Measurements from ENCODE around the gene TANK.

The TANK gene, protein sequence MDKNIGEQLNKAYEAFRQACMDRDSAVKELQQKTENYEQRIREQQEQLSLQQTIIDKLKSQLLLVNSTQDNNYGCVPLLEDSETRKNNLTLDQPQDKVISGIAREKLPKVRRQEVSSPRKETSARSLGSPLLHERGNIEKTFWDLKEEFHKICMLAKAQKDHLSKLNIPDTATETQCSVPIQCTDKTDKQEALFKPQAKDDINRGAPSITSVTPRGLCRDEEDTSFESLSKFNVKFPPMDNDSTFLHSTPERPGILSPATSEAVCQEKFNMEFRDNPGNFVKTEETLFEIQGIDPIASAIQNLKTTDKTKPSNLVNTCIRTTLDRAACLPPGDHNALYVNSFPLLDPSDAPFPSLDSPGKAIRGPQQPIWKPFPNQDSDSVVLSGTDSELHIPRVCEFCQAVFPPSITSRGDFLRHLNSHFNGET

DNA sequence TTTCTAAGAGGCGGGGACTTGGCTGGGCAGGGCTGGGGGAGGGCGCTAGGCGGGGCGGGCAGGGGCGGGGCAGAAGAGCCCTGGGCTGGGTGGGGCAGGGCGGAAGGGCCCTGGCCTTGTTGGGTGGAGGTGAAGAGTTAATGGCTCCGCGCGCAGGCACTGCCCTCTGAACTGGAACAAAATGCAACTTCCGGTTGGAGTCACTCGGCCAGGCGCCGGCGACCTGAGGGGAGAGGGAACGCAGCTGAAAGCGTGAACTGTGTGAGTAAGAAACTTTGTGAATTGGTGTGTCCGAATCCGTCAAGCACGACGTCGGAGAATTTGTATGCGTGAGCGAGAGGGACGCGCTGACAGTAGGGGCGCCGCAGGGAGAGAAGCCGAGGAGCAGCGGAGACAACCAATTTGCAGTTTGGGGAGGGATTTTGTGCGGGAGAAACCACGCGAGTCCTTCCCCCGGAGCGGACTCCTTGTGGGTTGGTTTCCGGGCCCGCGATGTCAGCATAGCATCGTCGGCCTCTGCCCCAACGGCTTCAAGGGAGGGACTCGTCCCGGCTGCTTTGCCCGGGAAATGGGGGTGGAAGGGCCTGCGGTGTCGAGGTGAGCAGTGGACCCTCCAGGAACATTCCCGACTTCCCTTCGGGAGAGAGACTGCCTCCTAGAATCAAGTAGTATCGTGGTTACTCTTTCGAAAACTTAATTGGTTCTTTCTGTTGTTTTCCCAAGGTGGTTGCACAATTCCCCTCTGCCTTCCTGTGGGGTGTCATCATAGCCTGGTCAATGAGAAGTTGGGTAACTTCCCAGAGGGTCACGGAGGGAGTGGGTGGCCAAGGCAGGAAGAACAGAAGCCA, at the start of gene TANK:
Gene TANK, plus strand, starts transcription at position 203 of the 848 bp plus-strand sequence. CDS start 19,235 bp downstream, outside the sequence.
- Histone ChIP-seq H3K36me3 (ENCODE audit: control insufficient read depth in 2 of 2, insufficient read depth in 2 of 2, low read length in 2 of 2) (peaks cover 10 to 12% of the 10 kb centered on the region in 2 donors), H3K4me3 (ENCODE audit: low read length in 2 of 2) (peak within 1 kb of the TSS; percentile 95 to 99), H3K27me3 (ENCODE audit: control insufficient read depth in 2 of 2, insufficient read depth in 2 of 2, low read length in 2 of 2) (no peaks in the 10 kb centered on the region), H3K9ac (ENCODE audit: low read depth in 1 of 2, low read length in 2 of 2) (peak within 1 kb of the TSS; percentile 95 to 100), H3K4me1 (ENCODE audit: control insufficient read depth in 2 of 2, insufficient read depth in 2 of 2, low read length in 2 of 2) (peaks cover 13 to 14% of the 10 kb centered on the region in 2 donors), H3K27ac (ENCODE audit: low read depth in 2 of 2, low read length in 2 of 2) (peak within 1 kb of the TSS; percentile 94 to 99), H3K9me3 (ENCODE audit: control insufficient read depth in 2 of 2, low read length in 2 of 2) (no peaks in the 10 kb centered on the region)

DNA sequence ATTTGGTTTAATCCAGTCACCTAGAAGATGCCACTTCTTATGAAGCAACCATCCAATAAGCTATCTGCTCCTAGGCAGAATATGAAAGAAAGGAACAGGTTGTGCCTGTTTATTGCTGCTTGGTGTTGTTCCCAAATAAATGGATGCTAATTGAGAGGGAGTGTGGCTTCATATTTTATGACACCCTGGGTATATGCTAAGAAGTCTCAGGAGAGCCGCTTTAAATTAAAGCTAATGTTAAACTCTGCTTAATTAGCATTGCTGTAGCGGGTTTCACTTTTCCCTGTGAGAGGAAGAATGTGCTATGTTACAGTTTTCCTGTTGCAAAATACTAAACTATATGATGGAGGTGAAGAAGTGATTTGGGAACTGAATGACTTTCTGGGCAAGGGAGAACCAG, 48.7 kb upstream of the TANK start:
- Histone ChIP-seq H3K27ac (ENCODE audit: low read depth in 2 of 2, low read length in 2 of 2) (no peak overlapping the region), H3K9me3 (ENCODE audit: control insufficient read depth in 2 of 2, low read length in 2 of 2) (no peaks in the 10 kb centered on the region), H3K4me3 (ENCODE audit: low read length in 2 of 2) (no peak overlapping the region), H3K27me3 (ENCODE audit: control insufficient read depth in 2 of 2, insufficient read depth in 2 of 2, low read length in 2 of 2) (no peaks in the 10 kb centered on the region), H3K4me1 (ENCODE audit: control insufficient read depth in 2 of 2, insufficient read depth in 2 of 2, low read length in 2 of 2) (no peaks in the 10 kb centered on the region), H3K36me3 (ENCODE audit: control insufficient read depth in 2 of 2, insufficient read depth in 2 of 2, low read length in 2 of 2) (no peaks in the 10 kb centered on the region), H3K9ac (ENCODE audit: low read depth in 1 of 2, low read length in 2 of 2) (no peak overlapping the region)

DNA sequence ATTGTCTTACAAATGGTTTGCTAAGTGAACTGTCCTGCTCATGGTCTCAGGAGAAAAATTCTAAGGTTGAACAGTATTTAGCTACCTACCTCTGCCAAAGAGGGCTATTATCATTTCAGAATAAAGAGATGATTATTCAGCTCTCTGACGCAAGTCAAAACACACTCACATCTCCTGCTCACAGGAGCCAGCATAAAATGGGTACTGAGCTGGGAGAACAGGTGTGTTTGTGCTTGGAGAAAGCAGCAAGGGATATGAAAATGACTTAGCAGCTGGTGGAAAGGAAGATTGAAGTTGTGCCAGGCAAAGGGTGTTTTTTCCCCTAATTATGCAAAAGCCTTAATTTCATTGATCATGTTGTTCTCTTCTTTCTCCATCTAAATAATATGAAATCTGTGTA, 47.3 kb upstream of the TANK start:
- Histone ChIP-seq H3K4me3 (ENCODE audit: low read length in 2 of 2) (no peak overlapping the region), H3K9ac (ENCODE audit: low read depth in 1 of 2, low read length in 2 of 2) (no peak overlapping the region), H3K4me1 (ENCODE audit: control insufficient read depth in 2 of 2, insufficient read depth in 2 of 2, low read length in 2 of 2) (no peaks in the 10 kb centered on the region), H3K27ac (ENCODE audit: low read depth in 2 of 2, low read length in 2 of 2) (no peak overlapping the region), H3K27me3 (ENCODE audit: control insufficient read depth in 2 of 2, insufficient read depth in 2 of 2, low read length in 2 of 2) (no peaks in the 10 kb centered on the region), H3K36me3 (ENCODE audit: control insufficient read depth in 2 of 2, insufficient read depth in 2 of 2, low read length in 2 of 2) (no peaks in the 10 kb centered on the region), H3K9me3 (ENCODE audit: control insufficient read depth in 2 of 2, low read length in 2 of 2) (no peaks in the 10 kb centered on the region)

DNA sequence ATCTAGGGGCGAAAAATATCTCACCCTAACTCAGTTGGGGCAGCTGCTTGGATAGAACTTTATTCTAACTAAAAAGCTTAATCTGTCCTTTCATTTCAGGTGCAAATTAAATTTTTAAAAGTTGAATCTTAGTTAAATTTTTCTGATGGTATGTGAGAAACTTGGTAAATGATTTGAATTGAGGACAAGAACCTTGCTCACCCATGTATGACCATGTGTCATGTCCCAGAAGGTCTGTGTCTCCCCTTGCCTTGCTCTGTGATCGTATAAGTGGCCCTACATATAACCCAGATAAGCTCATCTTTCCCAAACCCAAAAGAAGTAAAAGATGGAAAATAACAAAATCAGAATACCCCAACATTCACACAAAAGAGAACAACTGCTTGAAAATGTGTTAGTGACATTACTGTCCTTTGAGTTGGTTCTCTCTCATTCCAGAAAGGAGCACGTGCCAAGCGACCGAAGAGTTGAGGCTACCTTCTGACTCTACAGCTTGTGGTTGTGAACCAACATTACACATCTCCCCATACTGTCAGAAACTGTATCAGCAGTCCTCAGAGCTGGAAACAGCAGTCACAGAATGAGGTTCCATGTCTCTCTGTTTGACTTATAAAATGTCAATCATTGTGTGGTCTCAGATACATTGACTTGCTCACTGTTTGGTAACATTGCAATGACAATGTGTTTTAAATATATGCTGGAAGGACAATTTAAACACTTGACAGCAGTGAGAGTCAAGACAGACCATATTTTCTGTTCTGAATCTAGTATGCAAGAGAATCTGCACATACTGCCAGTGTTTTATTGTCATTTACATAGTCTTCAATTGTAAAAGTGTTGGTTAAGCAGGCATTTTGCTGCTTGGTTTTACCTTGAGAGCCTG, 46.3 kb upstream of the TANK start:
- Histone ChIP-seq H3K27ac (ENCODE audit: low read depth in 2 of 2, low read length in 2 of 2) (no peak overlapping the region), H3K4me1 (ENCODE audit: control insufficient read depth in 2 of 2, insufficient read depth in 2 of 2, low read length in 2 of 2) (no peaks in the 10 kb centered on the region), H3K36me3 (ENCODE audit: control insufficient read depth in 2 of 2, insufficient read depth in 2 of 2, low read length in 2 of 2) (no peaks in the 10 kb centered on the region), H3K4me3 (ENCODE audit: low read length in 2 of 2) (no peak overlapping the region), H3K9me3 (ENCODE audit: control insufficient read depth in 2 of 2, low read length in 2 of 2) (no peaks in the 10 kb centered on the region), H3K27me3 (ENCODE audit: control insufficient read depth in 2 of 2, insufficient read depth in 2 of 2, low read length in 2 of 2) (no peaks in the 10 kb centered on the region), H3K9ac (ENCODE audit: low read depth in 1 of 2, low read length in 2 of 2) (no peak overlapping the region)

DNA sequence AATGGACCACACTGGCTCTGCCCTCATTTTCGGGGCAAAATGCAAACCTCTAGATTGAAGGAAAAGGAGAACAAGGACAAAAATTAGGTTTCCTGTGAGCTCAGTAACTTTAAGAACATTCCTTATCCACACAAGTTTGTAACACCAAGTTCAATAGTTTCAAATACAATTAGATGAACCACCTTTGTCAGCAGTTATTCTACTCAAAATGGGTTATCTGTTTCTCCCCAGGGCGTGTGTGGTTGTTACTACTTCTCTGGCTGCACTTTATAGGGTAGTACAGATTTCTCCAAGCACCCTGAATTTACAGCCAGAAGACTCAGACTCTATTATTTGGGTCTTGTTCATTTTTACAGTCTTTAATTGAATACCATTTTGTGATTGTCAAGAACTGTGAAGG, 45.0 kb upstream of the TANK start:
- no peak overlapping the region for H3K9ac ChIP-seq (ENCODE audit: low read depth in 1 of 2, low read length in 2 of 2)
- no peak overlapping the region for H3K27ac ChIP-seq (ENCODE audit: low read depth in 2 of 2, low read length in 2 of 2)
- H3K4me3 ChIP-seq (ENCODE audit: low read length in 2 of 2): no peak overlapping the region
- no peaks in the 10 kb centered on the region for H3K27me3 ChIP-seq (ENCODE audit: control insufficient read depth in 2 of 2, insufficient read depth in 2 of 2, low read length in 2 of 2)
- no peaks in the 10 kb centered on the region for H3K9me3 ChIP-seq (ENCODE audit: control insufficient read depth in 2 of 2, low read length in 2 of 2)
- no peaks in the 10 kb centered on the region for H3K36me3 ChIP-seq (ENCODE audit: control insufficient read depth in 2 of 2, insufficient read depth in 2 of 2, low read length in 2 of 2)
- H3K4me1 ChIP-seq (ENCODE audit: control insufficient read depth in 2 of 2, insufficient read depth in 2 of 2, low read length in 2 of 2): no peaks in the 10 kb centered on the region

DNA sequence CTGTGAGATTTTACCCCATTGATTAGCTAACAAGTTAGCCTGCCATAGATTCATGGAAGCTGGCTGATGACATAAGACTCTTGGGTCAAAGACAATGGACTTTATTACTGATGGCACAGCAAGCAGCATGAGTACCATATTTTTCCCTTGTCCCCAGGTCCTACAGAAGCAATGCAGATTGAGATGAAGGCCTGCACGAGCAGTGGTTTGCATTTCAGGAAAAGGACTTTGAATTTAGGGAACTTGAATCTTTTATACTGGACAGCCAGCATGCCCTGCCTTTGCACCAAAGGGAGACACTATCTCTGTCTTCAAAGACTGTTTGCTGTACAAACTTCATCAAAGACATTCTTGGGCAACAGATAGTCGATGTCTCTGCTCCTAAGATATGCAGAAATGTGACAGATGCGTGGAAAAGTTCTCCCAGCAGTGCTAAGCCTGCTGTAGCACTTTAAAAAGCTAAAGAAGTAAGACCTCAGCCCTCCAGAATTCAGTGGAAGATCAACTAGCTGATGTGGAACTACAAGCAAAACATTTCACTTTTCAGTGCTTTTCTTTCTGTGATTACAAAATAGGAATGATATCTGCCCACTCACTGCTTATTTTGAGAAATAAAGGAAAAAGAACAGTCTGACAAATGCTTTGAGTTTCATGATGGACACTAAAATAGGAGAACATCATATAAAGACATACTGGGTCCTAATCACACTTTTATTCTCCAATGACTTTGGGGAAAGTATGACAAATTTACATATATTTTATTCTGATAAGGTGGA, 44.4 kb upstream of the TANK start:
- Histone ChIP-seq H3K9ac (ENCODE audit: low read depth in 1 of 2, low read length in 2 of 2) (no peak overlapping the region), H3K36me3 (ENCODE audit: control insufficient read depth in 2 of 2, insufficient read depth in 2 of 2, low read length in 2 of 2) (no peaks in the 10 kb centered on the region), H3K9me3 (ENCODE audit: control insufficient read depth in 2 of 2, low read length in 2 of 2) (no peaks in the 10 kb centered on the region), H3K27me3 (ENCODE audit: control insufficient read depth in 2 of 2, insufficient read depth in 2 of 2, low read length in 2 of 2) (no peaks in the 10 kb centered on the region), H3K27ac (ENCODE audit: low read depth in 2 of 2, low read length in 2 of 2) (no peak overlapping the region), H3K4me3 (ENCODE audit: low read length in 2 of 2) (no peak overlapping the region), H3K4me1 (ENCODE audit: control insufficient read depth in 2 of 2, insufficient read depth in 2 of 2, low read length in 2 of 2) (no peaks in the 10 kb centered on the region)

DNA sequence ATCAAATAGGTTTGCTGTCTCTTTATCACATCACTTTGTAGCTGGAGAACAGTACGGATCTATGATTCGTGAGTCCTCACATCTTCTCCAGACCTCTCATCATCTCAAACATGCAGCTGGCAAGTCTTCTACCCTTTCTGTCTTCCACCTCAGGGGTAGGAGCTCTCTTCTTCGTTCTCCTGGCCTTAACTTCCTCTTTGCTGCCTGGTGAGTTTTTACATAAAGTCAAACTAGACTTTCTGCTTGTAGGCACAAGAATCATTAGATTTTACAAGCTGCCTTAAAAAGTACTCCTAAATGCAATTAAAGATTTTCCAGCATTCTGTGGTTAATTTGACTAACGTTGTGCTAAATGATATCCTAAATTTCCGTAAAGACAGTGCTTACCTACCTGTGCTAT, 43.7 kb upstream of the TANK start:
- no peaks in the 10 kb centered on the region for H3K4me1 ChIP-seq (ENCODE audit: control insufficient read depth in 2 of 2, insufficient read depth in 2 of 2, low read length in 2 of 2)

DNA sequence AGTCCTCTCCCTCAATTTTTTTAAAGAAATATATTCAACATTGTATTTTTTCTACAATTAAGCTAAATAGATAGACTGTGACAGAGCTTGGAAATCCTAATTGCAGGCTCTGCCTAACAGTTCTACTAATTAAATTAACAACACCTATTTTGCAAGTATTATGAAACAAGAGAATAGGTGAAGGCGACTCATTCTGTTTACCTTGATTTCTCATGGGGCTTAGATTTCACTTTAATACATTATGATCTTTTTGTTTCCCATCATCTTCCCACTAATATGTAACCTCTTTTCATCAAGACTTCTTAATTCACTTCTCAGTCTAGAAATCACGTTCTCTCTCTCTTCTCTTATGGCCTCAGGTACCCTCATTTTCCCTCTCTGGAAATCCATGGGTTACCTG, 42.7 kb upstream of the TANK start:
- H3K36me3 ChIP-seq (ENCODE audit: control insufficient read depth in 2 of 2, insufficient read depth in 2 of 2, low read length in 2 of 2): no peaks in the 10 kb centered on the region
- H3K9me3 ChIP-seq (ENCODE audit: control insufficient read depth in 2 of 2, low read length in 2 of 2): no peaks in the 10 kb centered on the region
- H3K4me3 ChIP-seq (ENCODE audit: low read length in 2 of 2): no peak overlapping the region
- H3K27ac ChIP-seq (ENCODE audit: low read depth in 2 of 2, low read length in 2 of 2): no peak overlapping the region
- H3K4me1 ChIP-seq (ENCODE audit: control insufficient read depth in 2 of 2, insufficient read depth in 2 of 2, low read length in 2 of 2): no peaks in the 10 kb centered on the region
- no peaks in the 10 kb centered on the region for H3K27me3 ChIP-seq (ENCODE audit: control insufficient read depth in 2 of 2, insufficient read depth in 2 of 2, low read length in 2 of 2)
- no peak overlapping the region for H3K9ac ChIP-seq (ENCODE audit: low read depth in 1 of 2, low read length in 2 of 2)

More for the DNA sequence above, 43.7 kb upstream of the TANK start:
- Histone ChIP-seq H3K9me3 (ENCODE audit: control insufficient read depth in 2 of 2, low read length in 2 of 2) (no peaks in the 10 kb centered on the region), H3K9ac (ENCODE audit: low read depth in 1 of 2, low read length in 2 of 2) (no peak overlapping the region), H3K27me3 (ENCODE audit: control insufficient read depth in 2 of 2, insufficient read depth in 2 of 2, low read length in 2 of 2) (no peaks in the 10 kb centered on the region), H3K4me3 (ENCODE audit: low read length in 2 of 2) (no peak overlapping the region), H3K27ac (ENCODE audit: low read depth in 2 of 2, low read length in 2 of 2) (no peak overlapping the region), H3K36me3 (ENCODE audit: control insufficient read depth in 2 of 2, insufficient read depth in 2 of 2, low read length in 2 of 2) (no peaks in the 10 kb centered on the region)

DNA sequence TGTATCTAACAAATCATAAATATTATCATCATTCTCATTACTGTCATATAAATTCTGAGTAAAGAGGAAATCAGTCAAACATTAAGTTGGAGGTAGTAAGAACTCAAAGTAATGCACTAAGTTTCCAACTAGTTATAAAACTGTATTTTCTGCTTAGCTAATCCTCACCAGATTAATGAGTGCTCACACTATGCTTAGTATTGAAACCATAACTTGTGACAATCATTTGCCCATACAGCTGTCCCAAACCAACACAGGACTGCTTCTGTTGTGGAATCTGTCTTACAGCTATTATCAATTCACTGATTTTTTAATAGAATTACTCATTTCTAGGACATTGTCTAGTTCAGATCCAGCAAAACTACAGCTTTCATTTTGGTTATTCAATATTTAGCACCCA, 41.5 kb upstream of the TANK start:
- Histone ChIP-seq H3K27ac (ENCODE audit: low read depth in 2 of 2, low read length in 2 of 2) (no peak overlapping the region), H3K36me3 (ENCODE audit: control insufficient read depth in 2 of 2, insufficient read depth in 2 of 2, low read length in 2 of 2) (no peaks in the 10 kb centered on the region), H3K4me1 (ENCODE audit: control insufficient read depth in 2 of 2, insufficient read depth in 2 of 2, low read length in 2 of 2) (peaks cover 0 to 5% of the 10 kb centered on the region in 2 donors), H3K9ac (ENCODE audit: low read depth in 1 of 2, low read length in 2 of 2) (no peak overlapping the region), H3K9me3 (ENCODE audit: control insufficient read depth in 2 of 2, low read length in 2 of 2) (no peaks in the 10 kb centered on the region), H3K4me3 (ENCODE audit: low read length in 2 of 2) (no peak overlapping the region), H3K27me3 (ENCODE audit: control insufficient read depth in 2 of 2, insufficient read depth in 2 of 2, low read length in 2 of 2) (no peaks in the 10 kb centered on the region)

Data from mucosa of rectum (tissue), 2 donors.